SH-SY5Y (cell line): Measurements from ENCODE around the gene IL25.

Experiments
- GATA2 ChIP-seq: IDR thresholded peaks from 2 replicates; pipeline ENCODE4 v1.6.1; 2011; ENCODE audit warnings: mild to moderate bottlenecking, low read depth, low read length
- GATA3 ChIP-seq: IDR thresholded peaks from 2 replicates; pipeline ENCODE4 v1.6.1; 2011; ENCODE audit warnings: low read depth, mild to moderate bottlenecking, low read length, moderate library complexity

DNA sequence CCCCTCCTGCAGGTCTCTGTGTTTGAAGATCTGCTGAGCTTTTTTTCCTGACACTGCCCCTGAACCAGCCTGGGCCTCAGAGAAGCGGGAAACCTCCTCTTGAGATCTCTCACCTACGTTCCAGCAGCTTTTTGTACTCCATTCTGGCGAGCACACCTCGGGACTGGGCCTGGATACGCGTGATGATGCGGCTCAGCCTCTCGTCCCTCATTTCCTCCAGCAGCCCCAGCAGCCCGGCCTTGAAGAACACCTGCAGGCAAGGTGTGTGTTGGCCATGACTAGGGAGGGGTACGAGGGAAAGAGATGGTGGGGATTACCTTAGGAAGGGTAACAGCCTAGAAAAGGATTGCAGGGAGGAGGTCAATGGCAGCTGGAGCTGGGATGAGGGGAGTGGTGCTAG lies 52.6 kb downstream of the IL25 start:
- TF ChIP-seq GATA2 = no peak
- TF ChIP-seq GATA3 = no peak
